HepG2 (cell line): ENCODE data around the gene ZNF264. TPM values are rescaled to one million over a fixed set of nuclear protein-coding genes. Genes with fewer than 3 reads are reported as not detected.

Experiments used
- FOXO4 ChIP-seq: sonication (generic); formaldehyde crosslinking; conservative IDR thresholded peaks from 2 replicates; pipeline ENCODE4 v1.8.1; 2023; ENCODE audit warnings: missing genetic modification reagents
- GRHL1 ChIP-seq: sonication (generic); formaldehyde crosslinking; conservative IDR thresholded peaks from 2 replicates; pipeline ENCODE4 v1.8.0; 2022; ENCODE audit warnings: missing genetic modification reagents
- HOXA9 ChIP-seq: sonication (generic); formaldehyde crosslinking; IDR thresholded peaks from 2 replicates; pipeline ENCODE4 v1.8.1; 2022; ENCODE audit warnings: missing genetic modification reagents, mild to moderate bottlenecking, moderate library complexity, borderline replicate concordance
- KAT7 ChIP-seq: IDR thresholded peaks from 2 replicates; pipeline ENCODE4 v1.6.1; 2018; ENCODE audit warnings: borderline replicate concordance, missing compliant biosample characterization
- MTF2 ChIP-seq: sonication (generic); formaldehyde crosslinking; IDR thresholded peaks from 2 replicates; pipeline ENCODE4 v1.5.0; 2020; ENCODE audit warnings: missing genetic modification reagents, borderline replicate concordance
- NONO ChIP-seq, 2 experiments: fragments of 450-650 bp in 1 of 2; sonication (generic) in 1 of 2; formaldehyde crosslinking in 1 of 2; IDR thresholded peaks in 1 of 2; conservative IDR thresholded peaks in 1 of 2; 2 replicates each; pipeline versions ENCODE4 v1.6.1 to v1.8.0; 2017 to 2022; ENCODE audit warnings: mild to moderate bottlenecking in 1 of 2, missing genetic modification reagents in 1 of 2, moderate library complexity in 1 of 2
- PHF21A ChIP-seq: sonication (generic); formaldehyde crosslinking; IDR thresholded peaks from 2 replicates; pipeline ENCODE4 v1.5.0; 2020; ENCODE audit warnings: mild to moderate bottlenecking, missing genetic modification reagents
- PPARG ChIP-seq: conservative IDR thresholded peaks from 2 replicates; pipeline ENCODE4 v1.6.1; 2016; ENCODE audit warnings: missing biosample characterization, missing genetic modification reagents
- SKI ChIP-seq: fragments of 450-650 bp; IDR thresholded peaks from one replicate; pipeline ENCODE4 v1.6.1; 2018; ENCODE audit warnings: mild to moderate bottlenecking; ENCODE audit not compliant: partially characterized antibody
- SKIL ChIP-seq: sonication (generic); formaldehyde crosslinking; IDR thresholded peaks from 2 replicates; pipeline ENCODE4 v1.8.0; 2022; ENCODE audit warnings: missing genetic modification reagents, mild to moderate bottlenecking, moderate library complexity, borderline replicate concordance
- SOX5 ChIP-seq: IDR thresholded peaks from 2 replicates; pipeline ENCODE4 v1.6.1; 2016; ENCODE audit warnings: borderline replicate concordance
- TAF15 ChIP-seq: fragments of 200-400 bp; formaldehyde crosslinking; IDR thresholded peaks from one replicate; pipeline ENCODE4 v1.6.1; 2018; ENCODE audit warnings: mild to moderate bottlenecking, low read depth, low read length; ENCODE audit not compliant: poor library complexity, severe bottlenecking
- TGIF2 ChIP-seq: IDR thresholded peaks from 2 replicates; pipeline ENCODE4 v1.6.1; 2016; ENCODE audit warnings: control low read depth, missing compliant biosample characterization
- TIGD3 ChIP-seq: sonication (generic); formaldehyde crosslinking; IDR thresholded peaks from 2 replicates; pipeline ENCODE4 v1.5.1; 2020; ENCODE audit warnings: mild to moderate bottlenecking, missing genetic modification reagents, borderline replicate concordance
- ZNF207 ChIP-seq: fragments of 450-650 bp; IDR thresholded peaks from 2 replicates; pipeline ENCODE4 v1.6.1; 2016; ENCODE audit warnings: antibody characterized with exemption, borderline replicate concordance
- ZNF225 ChIP-seq: sonication (generic); formaldehyde crosslinking; IDR thresholded peaks from 2 replicates; pipeline ENCODE4 v1.4.0; 2020; ENCODE audit warnings: mild to moderate bottlenecking, missing genetic modification reagents
- ZNF281 ChIP-seq: sonication (generic); formaldehyde crosslinking; IDR thresholded peaks from 2 replicates; pipeline ENCODE4 v1.4.0; 2020; ENCODE audit warnings: missing genetic modification reagents, borderline replicate concordance
- ZNF549 ChIP-seq: sonication (generic); formaldehyde crosslinking; IDR thresholded peaks from 2 replicates; pipeline ENCODE4 v1.5.0; 2020; ENCODE audit warnings: missing genetic modification reagents
- ZNF644 ChIP-seq: IDR thresholded peaks from 2 replicates; pipeline ENCODE4 v1.6.1; 2016; ENCODE audit warnings: low read depth
- polyA plus RNA-seq, 8 experiments: library from polyadenylated mRNA; depleted of rRNA in 3 of 8; stranded (reverse) in 7 of 8; unstranded in 1 of 8; fragments of >200 nt; fragmentation: Illumina TruSeq in 4 of 8; extraction: Trizol in 4 of 8; gene quantifications; 2 replicates each; pipeline versions ENCODE4 v1.2.1 to v1.2.3, GENCODE V29; 2011 to 2016; ENCODE audit warnings: low read depth in 4 of 8, missing spikeins in 1 of 8, mixed read lengths in 1 of 8; ENCODE audit not compliant: insufficient read depth in 1 of 8
- total RNA-seq, 5 experiments: library from RNA; depleted of rRNA; stranded (reverse); fragments of >200 nt; fragmentation: Illumina TruSeq; extraction: Trizol; gene quantifications; 2 replicates each; pipeline ENCODE4 v1.2.3, GENCODE V29; 2016; ENCODE audit warnings: low read depth in 1 of 5

The ZNF264 gene
- total and polyA plus RNA-seq, 2 of the 13 experiments (the other 11 are each of a cell fraction or from before 2014, with no cell fraction given): 3.5 to 17.6 TPM

GRCh38 chr19:57240311-57241090, 49.2 kb downstream of the ZNF264 start, which contains the start of gene ZNF805 (continued):
- TF ChIP-seq ZNF225 (CRISPR knock-in tag) (no peak), TAF15 (no peak), MTF2 (CRISPR knock-in tag) (no peak), ZNF549 (CRISPR knock-in tag) (no peak), TGIF2 (peak; percentile 86), PHF21A (CRISPR knock-in tag) (peak; percentile 47; the same call in 1 of the 2 replicates), ZNF281 (no peak), ZNF207 (no peak), TIGD3 (CRISPR knock-in tag) (no peak; the same call in 1 of the 2 replicates), SOX5 (CRISPR knock-in tag) (no peak), KAT7 (CRISPR knock-in tag) (no peak; the same call in 1 of the 2 replicates), HOXA9 (CRISPR knock-in tag) (no peak), SKI (no peak), ZNF644 (CRISPR knock-in tag) (no peak), SKIL (CRISPR knock-in tag) (no peak), PPARG (CRISPR knock-in tag) (no peak), NONO (IDR thresholded peaks at IDR 0.05) (no peak), NONO (CRISPR knock-in tag; conservative IDR thresholded peaks at IDR 0.05) (no peak; the same call in 1 of the 2 replicates), FOXO4 (CRISPR knock-in tag) (peak; percentile 61; the same call in 1 of the 2 replicates), GRHL1 (CRISPR knock-in tag) (no peak)
